SHP77 (cell line): ENCODE data around the gene TMEM40.
"Not testable (repeated sequence)": the region's sequence is repeated elsewhere in the genome, so short reads cannot be mapped to it uniquely, and the experiment has no call there.

Source experiments
- DNase-seq, 2 experiments: peaks; one replicate each; lab custom pipeline; 2025; lab: John Stamatoyannopoulos, UW

The TMEM40 gene

DNA sequence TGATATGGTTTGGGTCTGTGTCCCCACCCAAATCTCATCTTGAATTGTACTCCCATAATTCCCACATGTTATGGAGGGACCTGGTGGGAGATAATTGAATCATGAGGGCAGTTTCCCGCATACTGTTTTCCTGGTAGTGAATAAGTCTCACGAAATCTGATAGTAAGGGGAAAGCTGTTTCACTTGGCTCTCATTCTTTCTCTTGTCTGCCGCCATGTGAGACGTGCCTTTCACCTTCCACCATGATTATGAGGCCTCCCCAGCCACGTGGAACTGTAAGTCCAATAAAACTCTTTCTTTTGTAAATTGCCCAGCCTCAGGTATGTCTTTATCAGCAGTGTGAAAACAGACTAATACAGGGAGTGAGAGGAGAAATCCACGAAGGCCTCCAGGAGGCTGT is 16.9 kb upstream of the TMEM40 start:
- DNase-seq: not testable (repeated sequence)

DNA sequence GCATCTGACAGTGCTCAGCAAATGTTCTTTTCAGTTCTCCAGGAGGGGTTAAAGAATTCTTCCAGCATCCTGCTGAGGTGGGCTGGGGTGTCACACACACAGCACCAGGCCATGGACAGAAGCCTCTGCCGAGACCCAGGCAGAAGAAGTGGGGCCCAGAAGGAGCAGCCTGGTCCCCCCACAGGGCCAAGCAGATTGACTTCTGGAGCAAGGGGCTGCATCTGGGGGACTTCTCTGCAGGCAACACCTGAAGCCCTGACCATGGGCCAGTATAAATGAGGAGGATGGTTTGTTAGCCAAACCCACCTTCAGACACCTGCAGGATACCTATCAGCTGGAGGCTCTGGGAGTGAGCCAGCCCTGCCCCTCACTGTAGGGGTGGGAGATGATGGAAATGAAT is 16.2 kb upstream of the TMEM40 start:
- no peak for DNase-seq

DNA sequence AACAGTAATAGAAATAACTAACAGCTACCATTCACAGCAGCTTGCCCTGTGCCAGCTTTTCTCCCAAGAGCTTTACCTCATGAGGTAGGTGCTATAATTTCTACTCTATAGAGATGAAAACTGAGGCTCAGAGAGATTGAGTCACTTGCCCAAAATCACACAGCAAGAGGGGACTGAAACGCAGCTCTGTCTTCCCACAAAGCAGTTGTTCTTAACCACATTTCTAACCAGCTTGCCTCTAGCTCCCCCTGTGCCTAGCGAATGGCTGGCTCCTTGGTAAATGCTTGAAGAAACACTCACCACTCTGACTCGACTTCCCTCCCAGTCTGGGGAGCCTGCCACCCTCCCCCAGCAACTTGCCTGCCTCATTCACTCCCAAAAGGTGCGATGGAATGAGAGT is 15.6 kb upstream of the TMEM40 start:
- no peak for DNase-seq

DNA sequence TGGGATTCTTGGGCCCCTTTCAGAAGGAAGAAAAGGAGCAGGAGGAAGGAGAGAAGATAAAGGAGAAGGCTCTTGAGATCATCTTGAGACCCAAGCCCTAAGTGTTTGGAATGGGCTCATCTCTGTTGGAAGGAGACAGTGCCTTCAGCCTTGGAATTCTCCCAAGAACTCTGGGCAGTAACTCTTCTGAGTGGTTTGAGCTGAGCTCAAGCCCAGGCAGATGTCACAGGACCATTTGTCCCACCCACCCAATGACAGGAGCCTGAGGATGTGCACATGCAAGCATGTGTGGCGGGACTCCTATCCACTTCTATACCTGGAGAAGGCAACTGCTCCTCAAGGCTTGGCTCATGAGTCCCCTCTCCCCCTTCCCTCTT is 14.6 kb upstream of the TMEM40 start:
- DNase-seq: no peak

DNA sequence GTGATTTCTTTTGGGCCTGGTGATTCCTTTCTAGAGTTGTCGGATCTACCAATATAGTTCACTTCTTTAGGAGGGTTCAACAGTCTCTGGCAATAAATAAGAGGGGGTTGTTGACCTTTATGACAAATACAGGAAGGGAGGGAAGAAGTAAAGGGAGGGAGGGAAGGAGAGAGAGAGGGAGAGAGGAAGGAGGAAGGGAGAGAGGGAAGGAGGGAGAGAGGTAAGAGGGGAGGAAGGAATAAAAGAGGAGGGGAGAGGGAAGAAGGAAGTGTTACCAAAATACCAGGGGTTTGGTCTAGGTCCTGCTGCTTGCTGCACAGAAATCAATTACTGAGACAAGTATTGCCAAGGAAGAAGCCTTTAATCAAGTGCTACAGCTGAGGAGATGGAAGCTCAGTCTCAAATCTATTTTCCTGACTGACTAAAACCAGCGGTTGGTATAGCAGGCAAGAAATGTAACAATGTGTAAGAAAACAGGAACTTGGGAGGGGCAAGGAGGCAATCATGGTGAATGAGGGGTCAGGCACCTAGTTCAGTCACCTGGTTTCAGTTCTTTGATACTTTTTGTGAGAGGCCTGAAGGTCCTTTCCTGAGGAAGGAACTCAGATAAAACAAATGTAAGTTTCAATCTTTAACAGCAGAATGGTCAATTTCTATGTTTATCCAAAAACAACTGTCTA is 14.1 kb upstream of the TMEM40 start:
- DNase-seq: no peak

DNA sequence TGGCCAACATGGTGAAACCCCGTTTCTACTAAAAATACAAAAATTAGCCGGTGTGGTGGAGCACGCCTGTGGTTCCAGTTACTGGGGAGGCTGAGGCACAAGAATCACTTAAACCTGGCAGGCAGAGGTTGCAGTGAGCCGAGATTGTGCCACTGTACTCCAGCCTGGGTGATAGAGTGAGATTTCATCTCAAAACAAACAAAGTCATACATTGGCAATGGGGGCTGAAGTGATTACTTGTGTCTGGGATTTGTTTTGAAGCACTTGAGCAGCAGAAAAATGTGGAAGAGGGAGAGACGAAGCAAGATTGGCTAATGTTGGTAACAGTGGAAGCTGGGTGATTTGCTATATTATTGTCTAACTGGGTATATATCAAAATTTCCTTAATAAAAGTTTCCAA is 13.4 kb upstream of the TMEM40 start:
- no peak for DNase-seq

DNA sequence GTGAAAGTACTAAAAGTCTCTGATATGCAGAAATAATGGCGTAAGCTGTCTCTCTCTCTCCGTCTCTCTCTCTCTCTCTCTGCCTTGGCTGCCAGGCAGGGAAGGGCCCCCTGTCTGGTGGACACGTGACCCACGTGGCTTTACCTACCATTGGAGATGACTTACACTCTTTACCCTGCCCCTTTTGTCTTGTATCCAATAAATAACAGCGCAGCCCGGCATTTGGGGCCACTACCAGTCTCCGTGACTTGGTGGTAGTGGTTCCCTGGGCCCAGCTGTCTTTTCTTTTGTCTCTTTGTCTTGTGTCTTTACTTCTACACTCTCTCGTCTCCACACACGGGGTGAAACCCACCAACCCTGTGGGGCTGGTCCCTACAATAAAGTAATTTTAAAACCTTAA is 12.2 kb upstream of the TMEM40 start:
- no peak for DNase-seq

DNA sequence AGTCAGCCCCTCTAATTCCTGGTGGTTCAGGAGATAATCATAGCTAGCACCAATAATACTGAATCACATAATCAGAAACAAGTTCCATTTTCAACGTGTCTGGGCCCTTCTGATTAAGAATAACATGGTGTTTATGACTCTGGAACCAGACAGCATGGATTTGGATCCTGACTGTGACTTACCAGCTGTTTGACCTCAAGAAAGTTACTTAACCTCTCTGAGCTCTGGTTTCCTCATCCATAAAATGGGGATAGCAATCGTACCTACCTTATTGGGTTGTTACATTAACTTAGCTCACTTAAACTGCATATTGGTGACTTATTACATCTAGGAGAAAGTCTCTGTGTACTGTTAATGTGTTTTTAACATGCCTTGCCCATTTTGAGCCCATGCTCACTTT is 10.7 kb upstream of the TMEM40 start:
- no peak for DNase-seq

DNA sequence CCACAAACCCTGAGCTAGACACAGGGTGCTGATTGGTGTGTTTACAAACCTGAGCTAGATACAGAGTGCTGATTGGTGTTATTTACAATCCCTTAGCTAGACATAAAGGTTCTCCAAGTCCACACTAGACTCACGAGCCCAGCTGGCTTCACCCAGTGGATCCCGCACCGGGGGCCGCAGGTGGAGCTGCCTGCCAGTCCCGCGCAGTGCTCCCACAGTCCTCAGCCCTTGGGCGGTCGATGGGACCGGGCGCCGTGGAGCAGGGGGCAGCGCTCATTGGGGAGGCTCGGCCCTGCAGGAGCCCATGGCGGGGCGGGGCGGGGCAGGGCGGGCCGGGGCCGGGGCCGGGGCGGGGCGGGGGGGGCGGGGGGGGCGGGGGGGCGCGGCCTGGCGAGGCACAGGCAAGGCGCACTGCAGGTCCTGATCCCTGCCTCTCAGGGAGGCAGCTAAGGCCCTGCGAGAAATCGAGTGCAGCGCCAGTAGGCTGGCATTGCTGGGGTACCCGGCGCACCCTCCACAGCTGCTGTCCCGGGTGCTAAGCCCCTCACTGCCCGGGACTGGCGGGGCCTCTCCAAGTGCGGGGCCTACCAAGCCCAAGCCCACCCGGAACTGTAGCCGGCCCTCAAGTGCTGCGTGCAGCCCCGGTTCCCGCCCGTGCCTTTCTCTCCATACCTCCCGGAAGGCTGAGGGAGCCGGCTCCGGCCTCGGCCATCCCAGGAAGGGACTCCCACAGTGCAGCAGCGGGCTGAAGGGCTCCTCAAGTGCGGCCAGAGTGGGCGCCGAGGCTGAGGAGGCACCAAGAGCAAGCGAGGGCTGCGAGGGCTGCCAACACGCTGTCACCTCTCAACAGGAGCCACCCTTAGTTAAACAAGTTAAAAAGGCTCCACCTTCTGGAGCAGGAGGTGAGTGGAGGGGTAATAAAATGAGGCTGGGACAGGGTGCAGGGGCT is 9.8 kb upstream of the TMEM40 start:
- DNase-seq: no peak

DNA sequence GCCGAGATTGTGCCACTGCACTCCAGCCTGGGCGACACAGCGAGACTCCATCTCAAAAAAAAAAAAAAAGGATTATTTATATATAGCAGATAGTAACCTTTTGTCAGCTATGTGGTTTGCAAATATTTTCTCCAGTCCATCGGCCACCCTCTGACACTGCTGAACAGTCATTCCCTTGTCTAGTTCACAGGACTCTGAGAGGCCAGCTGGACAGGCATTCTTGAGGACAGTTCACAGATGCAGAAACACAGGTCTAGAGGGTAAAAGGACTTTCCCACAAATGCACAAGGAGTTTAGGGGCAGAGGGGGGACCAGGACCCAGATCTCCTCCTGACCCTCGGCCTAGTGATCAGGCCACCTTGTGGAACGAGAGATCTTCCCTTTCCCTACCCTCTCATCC is 7.5 kb upstream of the TMEM40 start:
- DNase-seq: no peak

DNA sequence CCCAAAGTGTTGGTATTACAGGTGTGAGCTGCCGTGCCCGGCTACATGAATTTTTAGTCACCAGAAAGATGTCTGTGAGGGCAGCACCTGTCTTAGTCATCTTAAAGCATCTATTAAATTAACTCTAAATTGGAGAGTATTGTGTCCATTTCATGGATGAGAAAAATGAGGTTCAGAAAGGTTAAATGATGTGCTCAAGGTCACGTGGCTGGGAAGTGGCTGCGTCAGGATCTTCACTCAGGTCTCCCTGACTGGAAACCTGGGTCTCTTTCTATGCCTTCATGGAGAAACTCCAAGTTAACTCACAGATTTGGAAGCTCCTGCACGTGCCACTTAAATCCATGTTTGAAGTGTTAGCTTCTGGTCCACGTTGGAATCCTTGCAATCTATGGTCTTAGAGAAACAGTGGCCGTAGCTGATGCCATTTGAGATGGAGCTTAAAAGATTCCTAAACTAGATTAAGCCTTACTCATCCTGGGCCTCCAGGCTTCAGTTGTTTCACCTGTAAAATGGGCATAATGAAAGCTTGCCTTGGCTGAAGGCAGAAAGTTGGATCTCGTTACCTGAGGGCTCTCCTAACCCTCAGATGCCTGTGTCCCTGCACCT is 5.2 kb upstream of the TMEM40 start:
- DNase-seq: no peak

DNA sequence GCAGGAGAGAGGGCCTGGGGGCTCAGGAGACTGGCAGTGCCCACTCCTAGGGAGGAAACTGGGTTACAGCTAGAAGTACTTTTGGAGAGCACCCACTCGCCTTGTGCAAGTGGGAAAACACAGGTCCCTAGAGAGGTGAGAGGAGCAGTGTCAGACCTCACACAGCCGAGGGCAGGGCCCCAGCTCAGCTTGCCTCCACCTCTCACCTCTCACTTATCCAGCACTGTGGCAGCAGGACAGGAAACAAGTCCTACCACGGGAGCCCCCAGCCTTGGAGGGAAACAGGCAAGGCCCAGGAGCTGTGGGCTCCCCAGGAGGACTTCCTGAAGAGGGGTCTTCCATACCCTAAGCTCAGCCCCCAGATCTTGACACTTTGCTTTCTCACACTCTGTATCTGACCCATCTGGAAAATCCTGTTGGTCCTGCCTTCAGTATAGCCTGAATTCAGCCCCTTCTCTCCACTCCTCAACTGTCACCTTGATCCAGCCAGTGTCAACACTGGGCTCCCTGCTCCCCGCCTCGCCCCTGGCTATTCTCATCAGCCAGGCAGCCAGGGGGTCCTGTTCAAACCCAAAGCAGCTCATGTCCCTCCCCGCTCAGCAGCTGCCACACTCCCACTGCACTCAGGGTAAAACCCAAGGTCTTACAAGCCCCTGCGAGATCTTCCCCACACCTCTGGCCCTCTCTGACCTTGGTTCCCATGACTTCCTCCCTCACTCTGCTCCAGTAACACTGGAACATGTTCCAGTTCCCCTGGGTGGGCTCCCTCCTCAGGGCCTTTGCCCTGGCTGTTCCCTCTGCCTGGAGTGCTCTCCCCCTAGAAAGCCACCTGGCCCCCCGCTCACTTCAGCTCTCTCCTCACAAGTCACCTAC is 870 bp upstream of the TMEM40 start:
- DNase-seq: no peak

DNA sequence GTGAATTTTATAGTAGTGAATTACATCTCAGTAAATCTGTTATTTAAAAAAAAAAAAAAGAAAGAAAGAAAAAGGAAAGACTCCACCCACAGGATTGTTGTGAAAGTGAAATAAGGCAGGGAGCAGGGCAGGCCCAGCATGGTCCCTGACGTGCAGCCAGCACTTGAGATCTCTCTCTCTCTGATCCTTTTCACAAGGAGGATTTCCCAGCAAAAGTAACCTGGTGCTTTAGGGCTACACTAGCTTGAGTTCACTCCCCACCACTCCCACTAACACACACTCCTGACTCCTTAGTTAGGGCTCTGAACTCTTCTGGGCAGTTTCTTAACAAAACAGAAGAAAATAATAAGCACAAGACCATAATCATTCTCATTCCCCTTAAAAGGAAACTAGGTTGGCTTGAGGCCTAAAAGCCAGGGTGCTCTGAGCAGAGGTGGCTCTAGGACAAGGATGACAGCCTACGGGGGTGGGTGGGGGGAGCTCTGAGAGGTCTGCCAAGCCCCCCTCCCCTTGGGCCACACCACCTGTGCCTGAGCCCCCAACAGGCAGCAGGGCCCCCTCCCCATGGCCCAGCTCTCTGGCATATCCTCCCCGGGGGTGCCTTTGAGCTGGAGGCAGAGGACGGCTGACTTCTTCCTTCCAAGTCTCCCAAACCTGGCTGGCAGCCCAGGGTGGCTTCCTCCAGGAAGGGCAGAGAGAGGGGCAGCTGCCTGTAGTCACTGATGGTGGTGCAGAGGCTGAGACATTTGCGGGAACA is 856 bp downstream of the TMEM40 start:
- no peak for DNase-seq

DNA sequence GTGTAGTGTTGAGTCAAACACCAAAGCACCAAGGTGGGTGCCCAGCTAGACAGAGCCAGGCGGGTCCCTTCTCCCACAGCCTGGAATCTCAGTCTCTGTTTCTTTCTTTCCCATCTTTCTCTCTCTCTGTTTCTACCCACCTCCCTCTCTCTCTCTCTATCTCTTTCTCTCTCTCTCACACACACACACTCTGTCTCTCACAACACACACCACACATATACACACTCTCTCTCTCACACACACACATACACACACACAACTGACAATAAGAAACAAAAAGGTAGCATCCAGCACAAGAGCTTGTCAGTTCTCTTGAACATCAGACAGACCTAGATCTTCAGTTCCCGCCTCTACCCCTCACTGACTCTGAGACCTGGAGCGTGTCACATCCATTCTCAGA is 2.4 kb downstream of the TMEM40 start:
- no peak for DNase-seq

DNA sequence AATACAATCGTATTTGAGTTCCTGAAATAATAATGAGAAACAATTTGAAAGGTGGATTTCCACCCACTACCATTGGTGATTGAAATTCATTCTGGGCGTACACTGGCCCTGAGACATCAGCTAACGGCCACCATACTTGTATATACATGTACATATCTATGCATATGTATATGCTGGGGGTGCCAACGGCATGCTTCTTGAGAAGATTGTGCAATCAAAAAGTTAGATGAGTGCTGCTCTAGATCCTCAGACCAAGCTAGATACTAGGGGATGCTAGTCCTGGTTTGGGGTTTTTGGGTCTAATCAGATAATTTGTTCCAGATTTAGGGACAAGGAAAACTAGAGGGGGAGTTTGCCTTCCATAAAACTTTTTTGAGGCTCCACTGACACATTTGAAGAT is 2.9 kb downstream of the TMEM40 start:
- DNase-seq: no peak

DNA sequence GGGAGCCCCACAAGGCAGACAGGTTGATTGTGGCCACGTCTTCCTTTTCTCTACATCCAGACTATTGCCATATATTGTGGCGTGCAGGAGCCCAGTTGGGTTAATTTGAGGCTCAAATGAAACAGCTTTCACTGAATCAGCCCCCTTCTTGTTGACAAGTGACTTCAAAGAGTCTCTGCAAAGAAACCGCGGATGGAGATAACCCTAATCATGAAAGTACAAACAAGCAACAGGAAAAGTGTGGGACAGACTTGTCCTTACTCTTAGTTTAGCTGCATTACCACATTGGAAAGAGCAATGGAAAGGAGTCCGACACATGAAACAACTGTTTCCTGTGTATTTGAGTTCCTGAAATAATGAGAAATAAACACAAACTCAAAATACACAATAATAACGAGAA is 3.3 kb downstream of the TMEM40 start:
- DNase-seq: no peak

DNA sequence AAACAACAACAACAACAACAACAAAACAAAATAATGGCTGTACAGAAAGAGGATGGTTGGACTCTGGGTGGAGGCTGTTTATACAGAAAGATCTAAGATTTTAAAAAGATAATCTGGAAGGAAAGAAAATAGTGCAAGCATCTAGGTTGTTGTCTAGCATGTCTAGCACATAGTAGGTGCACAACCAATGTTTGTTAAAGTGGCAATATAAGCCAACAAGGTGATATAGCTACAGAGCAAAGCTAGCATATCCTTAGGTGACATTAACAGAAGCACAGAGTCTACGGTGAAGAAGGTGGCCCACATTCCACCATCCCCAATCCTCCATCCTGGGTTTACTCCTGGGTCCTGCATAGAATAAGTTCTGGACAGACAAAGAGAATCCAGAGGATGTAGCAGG is 4.7 kb downstream of the TMEM40 start:
- DNase-seq: no peak

DNA sequence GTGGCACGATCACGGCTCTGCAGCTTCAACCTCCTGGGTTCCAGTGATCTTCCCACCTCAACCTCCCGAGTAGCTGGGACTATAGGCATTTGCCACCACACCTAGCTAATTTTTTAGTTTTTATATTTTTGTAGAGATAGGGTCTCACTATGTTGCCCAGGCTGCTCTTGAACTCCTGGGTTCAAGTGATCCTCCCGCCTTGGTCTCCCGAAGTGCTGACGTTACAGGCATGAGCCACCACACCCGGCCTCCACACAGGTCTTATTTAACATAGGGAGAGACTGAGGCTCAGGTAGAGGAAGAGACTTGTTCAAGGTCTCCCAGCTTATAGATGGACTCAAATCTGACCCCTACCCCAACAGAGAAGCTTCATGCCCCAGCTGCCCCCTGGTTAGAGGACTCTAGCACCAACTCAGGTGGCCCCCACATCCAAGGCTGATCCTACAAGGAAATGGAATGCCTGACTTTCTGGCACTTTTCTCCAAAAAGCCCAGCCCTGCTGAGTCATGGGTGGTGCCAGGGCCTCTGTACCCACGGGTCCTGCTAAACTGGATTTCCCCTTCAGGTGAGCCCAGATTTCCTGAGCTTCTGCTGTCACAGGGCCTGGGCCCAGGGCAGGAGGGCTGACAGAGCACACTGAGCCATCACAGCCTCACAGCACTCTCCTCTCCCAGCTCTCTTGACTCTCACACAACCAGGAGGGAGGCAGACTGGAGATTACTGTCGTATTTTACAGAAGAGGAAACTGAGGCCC is 5.6 kb downstream of the TMEM40 start:
- DNase-seq: no peak

DNA sequence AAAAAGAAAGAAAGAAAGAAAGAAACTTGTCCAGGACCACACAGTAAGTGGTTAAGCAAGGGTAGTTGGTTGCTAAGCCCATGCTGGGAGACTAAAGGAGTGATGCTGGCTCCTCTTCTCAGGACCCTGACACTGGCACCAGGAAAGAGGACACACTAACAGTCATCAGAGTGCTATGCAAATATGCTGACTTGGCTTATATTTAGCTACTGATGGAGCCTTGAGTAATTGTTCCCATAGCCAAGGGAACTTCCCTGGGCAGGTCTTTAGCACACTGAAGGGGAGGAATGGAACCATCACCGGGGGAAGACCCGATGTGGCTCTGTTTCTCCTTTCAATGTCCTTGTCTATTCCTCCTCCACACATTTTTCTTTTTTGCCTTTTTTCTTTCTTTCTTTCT is 6.2 kb downstream of the TMEM40 start:
- no peak for DNase-seq

DNA sequence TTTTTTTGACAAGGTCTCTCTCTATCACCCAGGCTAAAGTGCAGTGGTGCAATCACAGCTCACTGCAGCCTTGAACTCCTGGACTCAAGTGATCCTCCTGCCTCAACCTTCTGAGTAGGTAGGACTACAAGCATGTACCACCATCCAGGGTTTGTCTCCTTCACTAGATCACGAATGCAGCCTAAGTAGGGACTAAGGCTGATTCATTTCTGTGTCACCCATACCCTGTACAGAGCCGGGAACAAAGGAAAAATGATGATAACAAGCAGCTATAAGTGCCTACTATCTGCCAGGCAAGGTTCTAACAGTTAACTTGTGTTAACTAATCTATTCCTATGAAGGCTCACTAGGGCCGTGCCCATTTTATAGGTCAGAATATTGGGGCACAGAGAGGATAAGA is 7.0 kb downstream of the TMEM40 start:
- no peak for DNase-seq

DNA sequence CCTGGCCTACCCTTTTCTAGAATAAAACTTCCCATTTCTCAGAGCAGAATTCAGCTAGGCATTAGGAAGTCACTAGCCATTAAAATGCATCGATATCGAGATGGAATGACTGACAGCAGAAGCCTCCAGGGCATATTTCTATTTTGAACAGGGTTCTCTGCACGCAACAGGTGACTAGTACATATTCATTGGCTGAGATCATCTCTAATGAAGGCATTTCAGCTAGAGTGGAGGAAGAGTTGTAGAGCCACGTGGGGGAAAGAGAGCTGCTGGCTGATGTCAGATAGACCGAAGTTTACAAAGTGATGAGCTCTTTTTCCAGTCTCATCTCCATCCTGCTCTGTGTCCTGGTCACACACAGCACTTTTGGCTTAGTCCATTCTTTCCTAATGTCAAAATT is 7.5 kb downstream of the TMEM40 start:
- no peak for DNase-seq
